ENCODE measurements around the gene ZNF511. TPM values are rescaled to one million over a fixed set of nuclear protein-coding genes. Genes with fewer than 3 reads are reported as not detected.

Gene ZNF511
- polyA plus RNA-seq, 1 experiment = 21.6 TPM

GRCh38 chr10:133354672-133355240 is 46.0 kb downstream of the ZNF511 start:
- Histone ChIP-seq H3K9me3 (ENCODE audit: control insufficient read depth, insufficient read depth, low read length) (no peaks in the 10 kb centered on the region; the same call in 1 of the 2 replicates), H3K4me3 (ENCODE audit: low read depth, low read length) (no peak overlapping the region), H3K27me3 (ENCODE audit: control insufficient read depth, insufficient read depth, low read length) (no peaks in the 10 kb centered on the region), H3K27ac (ENCODE audit: low read depth, low read length) (no peak overlapping the region)
- ChIA-PET POLR2A (no interaction called here), CTCF (interaction anchor here (1.2 kb wide), 1 partner anchor 25 kb away, joined by 5 read pairs; no protein-coding TSS in a partner anchor)
- no peak for TF ChIP-seq CTCF (IDR thresholded peaks at IDR 0.05; ENCODE audit: low read depth, low read length)
- no peak for DNase-seq (ENCODE audit: low read depth, low spot score)

- POLR2A ChIA-PET = no interaction called here
- no peak for DNase-seq (ENCODE audit: low read depth, low spot score)
- TF ChIP-seq CTCF (IDR thresholded peaks at IDR 0.05; ENCODE audit: low read depth, low read length) = no peak
- no peak overlapping the region for H3K27ac ChIP-seq (ENCODE audit: low read depth, low read length)
- no peak overlapping the region for H3K4me3 ChIP-seq (ENCODE audit: low read depth, low read length)
- CTCF ChIA-PET = interaction anchor here (1.2 kb wide), 1 partner anchor 26 kb away, joined by 5 read pairs; no protein-coding TSS in a partner anchor
- no peaks in the 10 kb centered on the region; the same call in 1 of the 2 replicates for H3K9me3 ChIP-seq (ENCODE audit: control insufficient read depth, insufficient read depth, low read length)
- H3K27me3 ChIP-seq (ENCODE audit: control insufficient read depth, insufficient read depth, low read length) = no peaks in the 10 kb centered on the region
These were observed 46.6 kb downstream of the ZNF511 start for GRCh38 chr10:133355266-133355665.

- H3K4me3 ChIP-seq (ENCODE audit: low read depth, low read length) = no peak overlapping the region
- no peak for TF ChIP-seq CTCF (IDR thresholded peaks at IDR 0.05; ENCODE audit: low read depth, low read length)
- H3K9me3 ChIP-seq (ENCODE audit: control insufficient read depth, insufficient read depth, low read length) = no peaks in the 10 kb centered on the region; the same call in 1 of the 2 replicates
- ChIA-PET CTCF (interaction anchor here (1.7 kb wide), 1 partner anchor 26 kb away, joined by 10 read pairs; no protein-coding TSS in a partner anchor), POLR2A (no interaction called here)
- DNase-seq (ENCODE audit: low read depth, low spot score) = no peak
- no peak overlapping the region for H3K27ac ChIP-seq (ENCODE audit: low read depth, low read length)
- H3K27me3 ChIP-seq (ENCODE audit: control insufficient read depth, insufficient read depth, low read length) = no peaks in the 10 kb centered on the region
These were observed 47.3 kb downstream of the ZNF511 start for GRCh38 chr10:133355991-133356390.

- ChIA-PET CTCF (interaction anchor here (1.7 kb wide), 1 partner anchor 27 kb away, joined by 10 read pairs; no protein-coding TSS in a partner anchor), POLR2A (no interaction called here)
- no peak for DNase-seq (ENCODE audit: low read depth, low spot score)
- no peak overlapping the region for H3K27ac ChIP-seq (ENCODE audit: low read depth, low read length)
- no peaks in the 10 kb centered on the region; the same call in 1 of the 2 replicates for H3K9me3 ChIP-seq (ENCODE audit: control insufficient read depth, insufficient read depth, low read length)
- TF ChIP-seq CTCF (IDR thresholded peaks at IDR 0.05; ENCODE audit: low read depth, low read length) = no peak
- no peaks in the 10 kb centered on the region for H3K27me3 ChIP-seq (ENCODE audit: control insufficient read depth, insufficient read depth, low read length)
- H3K4me3 ChIP-seq (ENCODE audit: low read depth, low read length) = peak overlapping the region; percentile 61
These were observed 48.0 kb downstream of the ZNF511 start for GRCh38 chr10:133356549-133357284.
